ENCODE measurements around the gene ORAI3.
A peak's percentile ranks its signal among the peaks of the same experiment; 100 is the strongest.

Gene ORAI3

DNA sequence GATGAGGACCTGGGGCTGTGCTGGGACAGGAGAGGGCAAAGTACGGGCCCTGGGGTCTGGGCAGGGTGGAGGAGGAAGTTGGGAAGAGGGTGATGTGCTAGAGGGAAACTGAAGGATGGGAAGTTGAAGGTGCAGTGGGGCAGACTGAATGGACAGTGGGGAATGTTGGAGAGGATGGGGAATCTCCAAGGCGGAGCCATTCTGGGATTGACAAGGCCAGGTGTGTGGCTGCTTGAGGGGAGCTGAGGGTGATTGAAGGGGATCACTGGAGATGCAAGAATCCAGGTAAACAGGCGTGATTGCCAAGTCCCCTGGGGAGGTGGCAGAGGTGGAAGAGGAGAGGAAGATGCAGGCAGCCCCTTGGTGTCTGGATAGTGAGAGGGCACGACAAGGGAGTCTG is 27.6 kb downstream of the ORAI3 start:
- Histone ChIP-seq H3K36me3 (peaks cover 80% of the 10 kb centered on the region), H3K4me3 (ENCODE audit: low read depth, low read length) (no peak overlapping the region), H3K27me3 (ENCODE audit: insufficient read depth, low read depth, severe bottlenecking) (no peaks in the 10 kb centered on the region), H3K9me3 (ENCODE audit: severe bottlenecking) (no peaks in the 10 kb centered on the region), H3K27ac (no peak overlapping the region)
- TF ChIP-seq, protein P1, sequence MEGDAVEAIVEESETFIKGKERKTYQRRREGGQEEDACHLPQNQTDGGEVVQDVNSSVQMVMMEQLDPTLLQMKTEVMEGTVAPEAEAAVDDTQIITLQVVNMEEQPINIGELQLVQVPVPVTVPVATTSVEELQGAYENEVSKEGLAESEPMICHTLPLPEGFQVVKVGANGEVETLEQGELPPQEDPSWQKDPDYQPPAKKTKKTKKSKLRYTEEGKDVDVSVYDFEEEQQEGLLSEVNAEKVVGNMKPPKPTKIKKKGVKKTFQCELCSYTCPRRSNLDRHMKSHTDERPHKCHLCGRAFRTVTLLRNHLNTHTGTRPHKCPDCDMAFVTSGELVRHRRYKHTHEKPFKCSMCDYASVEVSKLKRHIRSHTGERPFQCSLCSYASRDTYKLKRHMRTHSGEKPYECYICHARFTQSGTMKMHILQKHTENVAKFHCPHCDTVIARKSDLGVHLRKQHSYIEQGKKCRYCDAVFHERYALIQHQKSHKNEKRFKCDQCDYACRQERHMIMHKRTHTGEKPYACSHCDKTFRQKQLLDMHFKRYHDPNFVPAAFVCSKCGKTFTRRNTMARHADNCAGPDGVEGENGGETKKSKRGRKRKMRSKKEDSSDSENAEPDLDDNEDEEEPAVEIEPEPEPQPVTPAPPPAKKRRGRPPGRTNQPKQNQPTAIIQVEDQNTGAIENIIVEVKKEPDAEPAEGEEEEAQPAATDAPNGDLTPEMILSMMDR (IDR thresholded peaks at IDR 0.05; ENCODE audit: low read depth, low read length) = no peak
- no peak for DNase-seq

DNA sequence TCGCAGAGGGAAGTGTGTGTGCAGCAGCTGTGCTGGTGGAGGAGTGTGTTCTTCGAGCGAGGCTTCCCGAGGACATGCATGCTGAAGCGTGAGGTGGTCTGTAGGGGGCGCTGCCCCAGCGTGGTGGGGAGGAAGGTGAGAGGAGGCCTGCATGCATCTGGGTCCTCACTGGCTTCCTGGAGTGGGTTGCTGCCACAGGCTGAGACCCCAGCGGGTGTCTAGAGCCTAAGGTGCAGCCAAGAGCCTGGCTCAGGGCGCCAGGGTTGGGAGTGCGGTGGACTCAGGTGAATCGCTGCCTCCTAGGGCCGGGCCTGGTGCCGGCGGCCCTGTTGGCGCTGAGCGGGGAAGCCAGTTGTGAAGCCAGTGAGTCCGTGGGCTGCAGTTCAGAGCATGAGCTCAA is 28.6 kb downstream of the ORAI3 start:
- no peak overlapping the region for H3K27ac ChIP-seq
- H3K27me3 ChIP-seq (ENCODE audit: insufficient read depth, low read depth, severe bottlenecking) = no peaks in the 10 kb centered on the region
- TF ChIP-seq, protein P1 (IDR thresholded peaks at IDR 0.05; ENCODE audit: low read depth, low read length) = peak; percentile 83
- H3K4me3 ChIP-seq (ENCODE audit: low read depth, low read length) = no peak overlapping the region
- H3K9me3 ChIP-seq (ENCODE audit: severe bottlenecking) = no peaks in the 10 kb centered on the region
- H3K36me3 ChIP-seq = peaks cover 78% of the 10 kb centered on the region
- DNase-seq = peak; percentile 41

DNA sequence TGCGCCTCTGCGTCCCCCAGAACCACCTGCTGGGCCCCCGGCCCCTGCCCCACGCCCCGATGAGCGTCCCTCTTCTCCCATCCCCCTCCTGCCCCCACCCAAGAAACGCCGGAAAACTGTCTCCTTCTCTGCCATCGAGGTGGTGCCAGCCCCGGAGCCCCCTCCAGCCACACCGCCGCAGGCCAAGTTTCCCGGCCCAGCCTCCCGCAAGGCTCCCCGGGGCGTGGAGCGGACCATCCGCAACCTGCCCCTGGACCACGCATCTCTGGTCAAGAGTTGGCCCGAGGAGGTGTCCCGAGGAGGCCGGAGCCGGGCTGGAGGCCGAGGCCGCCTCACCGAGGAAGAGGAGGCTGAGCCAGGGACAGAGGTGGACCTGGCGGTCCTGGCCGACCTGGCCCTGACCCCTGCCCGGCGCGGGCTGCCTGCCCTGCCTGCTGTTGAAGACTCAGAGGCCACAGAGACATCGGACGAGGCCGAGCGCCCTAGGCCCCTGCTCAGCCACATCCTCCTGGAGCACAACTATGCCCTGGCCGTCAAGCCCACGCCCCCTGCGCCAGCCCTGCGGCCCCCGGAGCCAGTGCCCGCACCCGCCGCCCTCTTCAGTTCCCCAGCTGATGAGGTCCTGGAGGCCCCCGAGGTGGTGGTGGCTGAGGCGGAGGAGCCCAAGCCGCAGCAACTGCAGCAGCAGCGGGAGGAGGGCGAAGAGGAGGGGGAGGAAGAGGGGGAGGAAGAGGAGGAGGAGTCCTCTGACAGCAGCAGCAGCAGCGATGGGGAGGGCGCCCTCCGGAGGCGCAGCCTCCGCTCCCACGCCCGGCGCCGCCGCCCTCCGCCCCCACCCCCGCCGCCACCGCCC is 30.5 kb downstream of the ORAI3 start:
- Histone ChIP-seq H3K36me3 (peaks cover 68% of the 10 kb centered on the region), H3K27ac (no peak overlapping the region), H3K4me3 (ENCODE audit: low read depth, low read length) (no peak overlapping the region), H3K9me3 (ENCODE audit: severe bottlenecking) (no peaks in the 10 kb centered on the region), H3K27me3 (ENCODE audit: insufficient read depth, low read depth, severe bottlenecking) (no peaks in the 10 kb centered on the region)
- TF ChIP-seq, protein P1 (IDR thresholded peaks at IDR 0.05; ENCODE audit: low read depth, low read length) = no peak
- no peak for DNase-seq

DNA sequence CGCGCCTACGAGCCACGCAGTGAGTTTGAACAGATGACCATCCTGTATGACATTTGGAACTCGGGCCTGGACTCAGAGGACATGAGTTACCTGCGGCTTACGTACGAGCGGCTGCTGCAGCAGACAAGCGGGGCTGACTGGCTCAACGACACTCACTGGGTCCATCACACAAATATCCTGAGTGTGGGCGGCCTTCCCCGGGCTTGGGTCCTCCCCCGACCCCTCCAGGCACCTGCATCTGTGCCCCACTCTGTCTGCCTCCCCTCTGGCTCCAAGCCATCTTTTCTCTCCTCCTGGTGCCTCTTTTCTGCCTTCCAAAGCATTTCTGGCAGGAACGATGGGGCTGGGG is 31.1 kb downstream of the ORAI3 start:
- H3K9me3 ChIP-seq (ENCODE audit: severe bottlenecking) = no peaks in the 10 kb centered on the region
- H3K27me3 ChIP-seq (ENCODE audit: insufficient read depth, low read depth, severe bottlenecking) = no peaks in the 10 kb centered on the region
- TF ChIP-seq, protein P1 (IDR thresholded peaks at IDR 0.05; ENCODE audit: low read depth, low read length) = no peak
- no peak for DNase-seq
- no peak overlapping the region for H3K4me3 ChIP-seq (ENCODE audit: low read depth, low read length)
- H3K27ac ChIP-seq = no peak overlapping the region
- H3K36me3 ChIP-seq = peaks cover 70% of the 10 kb centered on the region

DNA sequence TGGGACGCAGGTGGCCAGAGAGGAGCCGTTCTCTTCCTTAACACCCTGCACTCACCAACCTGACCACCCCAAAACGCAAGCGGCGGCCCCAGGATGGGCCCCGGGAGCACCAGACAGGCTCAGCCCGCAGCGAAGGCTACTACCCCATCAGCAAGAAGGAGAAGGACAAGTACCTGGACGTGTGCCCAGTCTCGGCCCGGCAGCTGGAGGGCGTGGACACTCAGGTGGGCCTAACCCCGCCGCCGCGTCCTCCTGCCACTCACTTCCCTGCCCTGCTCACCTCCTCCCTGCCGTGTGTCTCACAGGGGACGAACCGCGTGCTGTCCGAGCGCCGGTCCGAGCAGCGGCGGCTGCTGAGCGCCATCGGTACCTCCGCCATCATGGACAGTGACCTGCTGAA is 31.6 kb downstream of the ORAI3 start:
- H3K36me3 ChIP-seq = peaks cover 70% of the 10 kb centered on the region

More for the DNA sequence above, 31.6 kb downstream of the ORAI3 start:
- no peaks in the 10 kb centered on the region for H3K9me3 ChIP-seq (ENCODE audit: severe bottlenecking)
- DNase-seq = no peak
- H3K27me3 ChIP-seq (ENCODE audit: insufficient read depth, low read depth, severe bottlenecking) = no peaks in the 10 kb centered on the region
- TF ChIP-seq, protein P1 (IDR thresholded peaks at IDR 0.05; ENCODE audit: low read depth, low read length) = no peak
- H3K27ac ChIP-seq = no peak overlapping the region
- H3K4me3 ChIP-seq (ENCODE audit: low read depth, low read length) = no peak overlapping the region

Data from WERI-Rb-1 (cell line).